ENCODE data around the gene WNT3A.

The WNT3A gene

DNA sequence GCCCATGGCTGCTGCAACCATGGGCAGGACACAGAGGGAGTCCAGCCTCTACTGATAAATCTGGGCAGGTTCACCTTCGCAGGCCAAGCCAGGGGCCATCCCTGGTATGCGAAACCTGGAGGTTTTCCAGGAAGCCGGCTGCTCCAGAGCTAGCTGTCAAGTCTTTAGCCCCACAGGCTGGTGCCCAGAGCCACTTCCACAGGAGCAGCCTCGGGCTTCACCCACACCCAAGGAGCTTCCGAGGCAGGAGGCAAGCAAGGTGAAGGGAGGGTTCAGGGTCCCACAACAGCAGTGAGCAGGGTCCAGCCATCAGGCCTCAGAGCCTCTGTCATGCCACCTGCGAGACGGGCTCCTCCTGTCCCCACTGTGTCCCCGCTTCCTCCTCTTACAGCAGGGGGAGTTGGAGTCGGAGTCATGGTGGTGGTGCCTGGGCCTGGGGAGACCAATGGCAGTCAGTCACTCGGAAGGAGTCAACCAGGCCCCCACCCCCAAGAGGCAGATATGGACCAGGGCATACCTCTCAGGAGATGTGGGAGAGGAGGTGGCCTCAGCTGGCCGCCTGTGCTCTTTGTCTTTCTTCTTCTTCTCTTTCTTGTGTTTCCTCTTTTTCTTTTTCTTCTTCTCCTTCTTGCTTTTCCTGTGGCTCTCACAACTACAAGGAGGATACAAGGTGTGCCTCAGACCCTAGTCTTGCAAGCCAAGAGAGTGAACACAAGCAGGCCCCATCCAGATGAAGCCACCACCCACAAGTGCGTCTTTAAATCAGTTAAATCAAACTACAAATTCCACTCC lies 94.2 kb downstream of the WNT3A start:
- TF ChIP-seq MYC (IDR thresholded peaks at IDR 0.05; ENCODE audit: low read depth, low read length) (no peak), POLR2A (IDR thresholded peaks at IDR 0.05; ENCODE audit: extremely low read depth, insufficient read length) (no peak), MAX (IDR thresholded peaks at IDR 0.05; ENCODE audit: low read depth, low read length) (no peak), CTCF (IDR thresholded peaks at IDR 0.05; ENCODE audit: low read depth, low read length) (no peak)
- peak overlapping the region; percentile 71 for H3K4me3 ChIP-seq (ENCODE audit: low read depth, low read length)
- no peak for DNase-seq (ENCODE audit: low read depth)

DNA sequence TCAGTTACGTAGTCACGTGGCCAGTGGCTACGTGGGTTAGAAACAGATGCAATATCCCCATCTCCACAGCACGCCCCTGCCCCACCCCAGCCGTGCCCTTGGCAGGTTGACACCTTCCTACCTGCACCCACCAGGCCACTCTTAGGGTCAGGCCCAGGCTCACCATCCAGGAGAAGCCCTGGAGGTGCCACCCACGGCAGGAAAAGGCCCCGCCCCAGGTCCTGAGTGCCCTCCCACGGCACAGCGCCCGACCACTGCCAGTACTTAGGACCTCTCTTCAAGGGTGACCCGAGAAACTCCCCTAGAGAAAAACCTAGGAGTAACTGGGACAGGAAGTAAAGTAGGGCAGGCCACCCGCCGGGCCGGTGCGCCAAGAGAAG lies 94.8 kb downstream of the WNT3A start:
- no peak for TF ChIP-seq MYC (IDR thresholded peaks at IDR 0.05; ENCODE audit: low read depth, low read length)
- no peak for TF ChIP-seq POLR2A (IDR thresholded peaks at IDR 0.05; ENCODE audit: extremely low read depth, insufficient read length)
- TF ChIP-seq MAX (IDR thresholded peaks at IDR 0.05; ENCODE audit: low read depth, low read length), result no peak
- TF ChIP-seq CTCF (IDR thresholded peaks at IDR 0.05; ENCODE audit: low read depth, low read length), result no peak
- DNase-seq (ENCODE audit: low read depth), result peak; percentile 41
- peak overlapping the region; percentile 71 for H3K4me3 ChIP-seq (ENCODE audit: low read depth, low read length)

- TF ChIP-seq POLR2A (IDR thresholded peaks at IDR 0.05; ENCODE audit: extremely low read depth, insufficient read length) (no peak), MYC (IDR thresholded peaks at IDR 0.05; ENCODE audit: low read depth, low read length) (no peak; the same call in 1 of the 2 replicates), CTCF (IDR thresholded peaks at IDR 0.05; ENCODE audit: low read depth, low read length) (peak; percentile 17), MAX (IDR thresholded peaks at IDR 0.05; ENCODE audit: low read depth, low read length) (no peak)
- H3K4me3 ChIP-seq (ENCODE audit: low read depth, low read length), result peak overlapping the region; percentile 71
- peak; percentile 76 for DNase-seq (ENCODE audit: low read depth)
These were observed 95.4 kb downstream of the WNT3A start for GRCh38 chr1:228101994-228102790.

GRCh38 chr1:228102791-228103620 lies 96.2 kb downstream of the WNT3A start, which contains the start of gene C1orf35:
Gene C1orf35 (minus strand): TSS chr1:228103325. CDS start chr1:228103227, 98 bp downstream.
- H3K4me3 ChIP-seq (ENCODE audit: low read depth, low read length), result peak within 1 kb of the TSS; percentile 71
- TF ChIP-seq MYC (IDR thresholded peaks at IDR 0.05; ENCODE audit: low read depth, low read length), result peak; percentile 74; the same call in 1 of the 2 replicates
- TF ChIP-seq POLR2A (IDR thresholded peaks at IDR 0.05; ENCODE audit: extremely low read depth, insufficient read length), result peak; percentile 71
- TF ChIP-seq CTCF (IDR thresholded peaks at IDR 0.05; ENCODE audit: low read depth, low read length), result no peak
- TF ChIP-seq MAX (IDR thresholded peaks at IDR 0.05; ENCODE audit: low read depth, low read length), result peak; percentile 47; the same call in 1 of the 2 replicates
- DNase-seq (ENCODE audit: low read depth), result peak; percentile 95

Measured in NB4 (cell line).